ENCODE data around the gene POLD3.

The POLD3 gene

GRCh38 chr11:74681686-74682651 is 89.6 kb downstream of the POLD3 start:
- POLR2A ChIA-PET = no interaction called here
- H3K4me1 ChIP-seq (ENCODE audit: control extremely low read depth in 1 of 4, control insufficient read depth in 4 of 4, insufficient read depth in 4 of 4, low read length in 3 of 4) = peaks cover 0 to 9% (median 2%) of the 10 kb centered on the region in 4 experiments
- no peak overlapping the region for H3K4me3 ChIP-seq (ENCODE audit: control insufficient read depth in 1 of 7, extremely low read depth in 1 of 7, insufficient read depth in 4 of 7, low read depth in 2 of 7, low read length in 6 of 7)
- H3K27ac ChIP-seq (ENCODE audit: insufficient read depth in 1 of 2, low read depth in 1 of 2, low read length in 2 of 2, poor library complexity in 1 of 2, severe bottlenecking in 2 of 2) = no peak overlapping the region
- DNase-seq = no peak
- H3K36me3 ChIP-seq (ENCODE audit: control insufficient read depth in 4 of 4, insufficient read depth in 4 of 4, low read length in 3 of 4) = no peaks in the 10 kb centered on the region
- peaks cover 0 to 21% (median 5%) of the 10 kb centered on the region in 5 experiments for H3K27me3 ChIP-seq (replicated peaks in 2 of 5; ENCODE audit: control insufficient read depth in 4 of 5, insufficient read depth in 5 of 5, low read length in 4 of 5)
- CTCF ChIA-PET = interaction anchor here (1.0 to 1.3 kb wide), 2 partner anchors 7 to 20 kb away, joined by 3 to 4 read pairs; no protein-coding TSS in a partner anchor
- WGBS (ENCODE audit: insufficient coverage) = 92% methylated on average over 9 of the region's 12 CpGs
- no peaks in the 10 kb centered on the region for H3K9me3 ChIP-seq (ENCODE audit: control extremely low read depth in 1 of 5, control insufficient read depth in 4 of 5, insufficient read depth in 2 of 5, low read depth in 1 of 5, low read length in 4 of 5)

- Histone ChIP-seq H3K9me3 (ENCODE audit: control extremely low read depth in 1 of 5, control insufficient read depth in 4 of 5, insufficient read depth in 2 of 5, low read depth in 1 of 5, low read length in 4 of 5) (no peaks in the 10 kb centered on the region), H3K4me3 (ENCODE audit: control insufficient read depth in 1 of 7, extremely low read depth in 1 of 7, insufficient read depth in 4 of 7, low read depth in 2 of 7, low read length in 6 of 7) (peak overlapping the region in 3 of 7 experiments; percentile 20 to 62 (median 58)), H3K36me3 (ENCODE audit: control insufficient read depth in 4 of 4, insufficient read depth in 4 of 4, low read length in 3 of 4) (no peaks in the 10 kb centered on the region), H3K27me3 (replicated peaks in 2 of 5; ENCODE audit: control insufficient read depth in 4 of 5, insufficient read depth in 5 of 5, low read length in 4 of 5) (peaks cover 0 to 21% (median 5%) of the 10 kb centered on the region in 5 experiments), H3K4me1 (ENCODE audit: control extremely low read depth in 1 of 4, control insufficient read depth in 4 of 4, insufficient read depth in 4 of 4, low read length in 3 of 4) (peaks cover 0 to 9% (median 2%) of the 10 kb centered on the region in 4 experiments), H3K27ac (ENCODE audit: insufficient read depth in 1 of 2, low read depth in 1 of 2, low read length in 2 of 2, poor library complexity in 1 of 2, severe bottlenecking in 2 of 2) (no peak overlapping the region)
- ChIA-PET CTCF (interaction anchor here (1.0 to 1.3 kb wide), 2 partner anchors 8 to 20 kb away, joined by 3 to 4 read pairs; no protein-coding TSS in a partner anchor), POLR2A (no interaction called here)
- DNase-seq = no peak
- WGBS (ENCODE audit: insufficient coverage) = 93% methylated on average over 14 of the region's 14 CpGs
These were observed 90.4 kb downstream of the POLD3 start for GRCh38 chr11:74682731-74683278.

- DNase-seq = peak in 2 of 3 donors; percentile 22 to 50
- no peaks in the 10 kb centered on the region for H3K9me3 ChIP-seq (ENCODE audit: control extremely low read depth in 1 of 5, control insufficient read depth in 4 of 5, insufficient read depth in 2 of 5, low read depth in 1 of 5, low read length in 4 of 5)
- no peaks in the 10 kb centered on the region for H3K36me3 ChIP-seq (ENCODE audit: control insufficient read depth in 4 of 4, insufficient read depth in 4 of 4, low read length in 3 of 4)
- H3K4me1 ChIP-seq (ENCODE audit: control extremely low read depth in 1 of 4, control insufficient read depth in 4 of 4, insufficient read depth in 4 of 4, low read length in 3 of 4) = peaks cover 0 to 9% (median 2%) of the 10 kb centered on the region in 4 experiments
- 9% methylated on average over 26 of the region's 59 CpGs for WGBS (ENCODE audit: insufficient coverage)
- peaks cover 0 to 21% (median 5%) of the 10 kb centered on the region in 5 experiments for H3K27me3 ChIP-seq (replicated peaks in 2 of 5; ENCODE audit: control insufficient read depth in 4 of 5, insufficient read depth in 5 of 5, low read length in 4 of 5)
- H3K4me3 ChIP-seq (ENCODE audit: control insufficient read depth in 1 of 7, extremely low read depth in 1 of 7, insufficient read depth in 4 of 7, low read depth in 2 of 7, low read length in 6 of 7) = peak overlapping the region in 3 of 7 experiments; percentile 20 to 62 (median 58)
- ChIA-PET CTCF (no interaction called here), POLR2A (no interaction called here)
- no peak overlapping the region for H3K27ac ChIP-seq (ENCODE audit: insufficient read depth in 1 of 2, low read depth in 1 of 2, low read length in 2 of 2, poor library complexity in 1 of 2, severe bottlenecking in 2 of 2)
These were observed 91.0 kb downstream of the POLD3 start for GRCh38 chr11:74683279-74683871.

- DNase-seq = no peak
- WGBS (ENCODE audit: insufficient coverage) = 72% methylated on average over 11 of the region's 12 CpGs
- POLR2A ChIA-PET = no interaction called here
- H3K27ac ChIP-seq (ENCODE audit: insufficient read depth in 1 of 2, low read depth in 1 of 2, low read length in 2 of 2, poor library complexity in 1 of 2, severe bottlenecking in 2 of 2) = no peak overlapping the region
- CTCF ChIA-PET = no interaction called here
- no peaks in the 10 kb centered on the region for H3K9me3 ChIP-seq (ENCODE audit: control extremely low read depth in 1 of 5, control insufficient read depth in 4 of 5, insufficient read depth in 2 of 5, low read depth in 1 of 5, low read length in 4 of 5)
- peaks cover 0 to 21% (median 5%) of the 10 kb centered on the region in 5 experiments for H3K27me3 ChIP-seq (replicated peaks in 2 of 5; ENCODE audit: control insufficient read depth in 4 of 5, insufficient read depth in 5 of 5, low read length in 4 of 5)
- H3K4me3 ChIP-seq (ENCODE audit: control insufficient read depth in 1 of 7, extremely low read depth in 1 of 7, insufficient read depth in 4 of 7, low read depth in 2 of 7, low read length in 6 of 7) = peak overlapping the region in 2 of 7 experiments; percentile 20 to 58
- peaks cover 0 to 9% (median 2%) of the 10 kb centered on the region in 4 experiments for H3K4me1 ChIP-seq (ENCODE audit: control extremely low read depth in 1 of 4, control insufficient read depth in 4 of 4, insufficient read depth in 4 of 4, low read length in 3 of 4)
- H3K36me3 ChIP-seq (ENCODE audit: control insufficient read depth in 4 of 4, insufficient read depth in 4 of 4, low read length in 3 of 4) = no peaks in the 10 kb centered on the region
These were observed 91.6 kb downstream of the POLD3 start for GRCh38 chr11:74683941-74684481.

GRCh38 chr11:74684661-74685060 is 92.3 kb downstream of the POLD3 start:
- Histone ChIP-seq H3K27me3 (replicated peaks in 2 of 5; ENCODE audit: control insufficient read depth in 4 of 5, insufficient read depth in 5 of 5, low read length in 4 of 5) (peaks cover 0 to 21% (median 5%) of the 10 kb centered on the region in 5 experiments), H3K4me3 (ENCODE audit: control insufficient read depth in 1 of 7, extremely low read depth in 1 of 7, insufficient read depth in 4 of 7, low read depth in 2 of 7, low read length in 6 of 7) (no peak overlapping the region), H3K27ac (ENCODE audit: insufficient read depth in 1 of 2, low read depth in 1 of 2, low read length in 2 of 2, poor library complexity in 1 of 2, severe bottlenecking in 2 of 2) (no peak overlapping the region), H3K9me3 (ENCODE audit: control extremely low read depth in 1 of 5, control insufficient read depth in 4 of 5, insufficient read depth in 2 of 5, low read depth in 1 of 5, low read length in 4 of 5) (no peaks in the 10 kb centered on the region), H3K4me1 (ENCODE audit: control extremely low read depth in 1 of 4, control insufficient read depth in 4 of 4, insufficient read depth in 4 of 4, low read length in 3 of 4) (peaks cover 0 to 9% (median 2%) of the 10 kb centered on the region in 4 experiments), H3K36me3 (ENCODE audit: control insufficient read depth in 4 of 4, insufficient read depth in 4 of 4, low read length in 3 of 4) (no peaks in the 10 kb centered on the region)
- DNase-seq = no peak
- CTCF ChIA-PET = interaction anchor here (1.0 to 1.9 kb wide), 2 partner anchors 18 to 85 kb away, joined by 3 to 6 read pairs; no protein-coding TSS in a partner anchor
- POLR2A ChIA-PET = interaction anchor here (0.6 kb wide), 1 partner anchor 20 kb away, joined by 3 read pairs; no protein-coding TSS in a partner anchor
- WGBS (ENCODE audit: insufficient coverage) = 88% methylated on average over 1 of the region's 1 CpG

- peaks cover 0 to 9% (median 2%) of the 10 kb centered on the region in 4 experiments for H3K4me1 ChIP-seq (ENCODE audit: control extremely low read depth in 1 of 4, control insufficient read depth in 4 of 4, insufficient read depth in 4 of 4, low read length in 3 of 4)
- no peak overlapping the region for H3K27ac ChIP-seq (ENCODE audit: insufficient read depth in 1 of 2, low read depth in 1 of 2, low read length in 2 of 2, poor library complexity in 1 of 2, severe bottlenecking in 2 of 2)
- no peak overlapping the region for H3K4me3 ChIP-seq (ENCODE audit: control insufficient read depth in 1 of 7, extremely low read depth in 1 of 7, insufficient read depth in 4 of 7, low read depth in 2 of 7, low read length in 6 of 7)
- no peaks in the 10 kb centered on the region for H3K9me3 ChIP-seq (ENCODE audit: control extremely low read depth in 1 of 5, control insufficient read depth in 4 of 5, insufficient read depth in 2 of 5, low read depth in 1 of 5, low read length in 4 of 5)
- ChIA-PET CTCF (interaction anchor here (1.0 to 1.9 kb wide), 2 partner anchors 17 to 85 kb away, joined by 3 to 6 read pairs; no protein-coding TSS in a partner anchor), POLR2A (interaction anchor here (0.6 kb wide), 1 partner anchor 21 kb away, joined by 3 read pairs; no protein-coding TSS in a partner anchor)
- peaks cover 0 to 21% (median 5%) of the 10 kb centered on the region in 5 experiments for H3K27me3 ChIP-seq (replicated peaks in 2 of 5; ENCODE audit: control insufficient read depth in 4 of 5, insufficient read depth in 5 of 5, low read length in 4 of 5)
- no peaks in the 10 kb centered on the region for H3K36me3 ChIP-seq (ENCODE audit: control insufficient read depth in 4 of 4, insufficient read depth in 4 of 4, low read length in 3 of 4)
- DNase-seq = no peak
These were observed 93.0 kb downstream of the POLD3 start for GRCh38 chr11:74685338-74685737.

Measured in common myeloid progenitor, CD34-positive (primary cell).